GM18507 (cell line): ENCODE measurements around the gene C11orf91.
A peak's percentile ranks its signal among the peaks of the same experiment; 100 is the strongest.

Experiments used
- DNase-seq: peaks from one replicate; pipeline ENCODE4 v3.0.0; 2011; ENCODE audit warnings: low read depth; ENCODE audit not compliant: insufficient read length; ENCODE audit errors: extremely low spot score
- FAIRE-seq: peaks from 2 replicates; lab custom pipeline; 2011; peaks lifted over from hg19 to GRCh38; lab: Jason Lieb, UNC

Gene C11orf91

DNA sequence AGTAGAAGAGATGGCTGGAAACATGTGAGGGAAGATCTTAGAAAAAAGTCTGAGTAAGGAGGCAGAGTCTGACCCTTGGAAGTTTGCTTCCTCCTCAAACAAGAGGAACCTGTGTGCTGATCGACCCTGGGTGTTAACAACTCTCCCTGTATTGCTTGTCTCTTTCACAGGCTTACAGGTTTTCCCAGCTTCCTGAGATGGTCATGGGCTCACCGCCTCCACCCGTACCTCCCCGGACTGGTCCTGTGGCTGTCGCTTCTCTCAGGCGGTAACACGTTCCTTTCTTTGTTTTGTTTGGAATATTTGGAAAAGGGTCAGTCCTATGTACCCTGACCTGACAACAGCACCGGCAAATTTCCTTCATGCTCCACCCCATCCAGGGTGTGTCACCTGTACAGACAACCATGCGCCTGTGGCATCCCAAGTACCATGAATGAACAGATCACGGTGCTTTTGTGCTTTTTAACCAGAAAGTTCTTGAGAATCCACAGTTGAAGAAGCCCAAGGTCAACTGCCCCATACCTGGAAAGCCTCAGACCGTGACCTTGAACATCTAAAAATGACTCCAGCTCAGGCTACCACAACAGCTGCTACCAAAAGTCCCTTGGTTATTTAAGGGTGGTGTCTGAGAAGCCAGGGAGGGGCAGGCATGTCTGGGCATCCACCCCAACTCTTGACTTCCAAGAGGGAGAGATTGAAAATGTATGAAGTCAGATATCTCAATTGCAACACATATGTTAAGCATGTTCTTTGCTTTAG, 44.6 kb downstream of the C11orf91 start:
- no peak for DNase-seq
- FAIRE-seq, result peak; percentile 51

DNA sequence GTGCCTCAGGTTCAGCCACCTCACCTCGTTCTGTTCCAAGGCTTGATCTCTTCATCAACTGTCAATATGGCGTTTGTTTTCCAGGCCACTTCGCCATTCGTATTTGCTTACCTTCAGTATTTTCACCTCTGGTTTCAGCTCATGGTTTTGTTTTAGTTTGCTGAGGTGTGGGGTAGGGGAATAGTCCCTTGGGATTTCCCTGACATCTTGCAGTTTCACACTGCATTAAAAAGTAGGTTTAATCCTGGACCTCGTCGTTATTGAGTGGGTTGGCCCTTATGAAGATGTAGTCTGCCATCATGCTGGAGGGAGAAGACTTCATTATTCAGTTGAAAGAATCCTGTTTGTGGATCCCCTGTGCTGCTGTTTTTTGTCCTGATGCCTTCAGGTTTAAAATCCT, 46.0 kb downstream of the C11orf91 start:
- DNase-seq, result no peak
- no peak for FAIRE-seq

DNA sequence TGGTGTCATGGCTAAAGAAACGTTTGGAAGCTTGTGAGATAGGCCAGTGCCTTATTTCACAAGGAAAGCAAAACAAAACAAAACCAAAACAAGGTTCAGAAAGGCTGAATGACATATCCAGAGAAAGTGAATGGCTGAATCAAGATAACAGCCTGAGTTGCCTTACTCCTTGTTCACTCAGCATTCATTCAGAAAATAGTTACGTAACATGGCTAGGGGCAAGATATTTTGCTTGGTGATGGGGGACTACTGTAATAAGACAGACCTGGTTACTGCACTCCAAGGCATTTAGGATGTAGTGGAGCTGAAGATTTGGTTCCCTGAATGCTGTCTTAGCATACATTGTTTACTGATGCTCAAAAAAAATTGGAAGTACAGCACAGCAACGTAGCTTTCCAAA, 47.7 kb downstream of the C11orf91 start:
- no peak for FAIRE-seq
- DNase-seq, result no peak

DNA sequence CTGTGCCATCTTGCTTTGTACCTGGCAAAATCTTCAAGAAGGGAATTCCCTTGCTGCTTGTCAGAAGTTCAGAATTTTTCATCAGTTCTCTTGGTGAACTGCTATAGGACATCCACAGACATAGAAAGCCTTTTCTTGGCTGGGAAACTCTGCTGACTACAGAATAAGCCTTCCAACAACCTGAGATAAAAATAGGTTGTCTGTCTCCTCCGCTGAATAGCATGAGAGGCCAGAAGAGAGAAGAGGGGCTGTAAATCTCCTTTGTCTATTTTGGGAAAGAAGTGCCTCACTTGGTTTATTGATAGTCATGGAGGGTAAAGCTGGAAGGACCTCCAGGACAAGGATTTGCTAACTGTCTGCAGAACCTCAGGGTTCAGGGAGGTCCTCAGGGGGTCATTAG, 48.2 kb downstream of the C11orf91 start:
- FAIRE-seq, result no peak
- DNase-seq, result no peak

DNA sequence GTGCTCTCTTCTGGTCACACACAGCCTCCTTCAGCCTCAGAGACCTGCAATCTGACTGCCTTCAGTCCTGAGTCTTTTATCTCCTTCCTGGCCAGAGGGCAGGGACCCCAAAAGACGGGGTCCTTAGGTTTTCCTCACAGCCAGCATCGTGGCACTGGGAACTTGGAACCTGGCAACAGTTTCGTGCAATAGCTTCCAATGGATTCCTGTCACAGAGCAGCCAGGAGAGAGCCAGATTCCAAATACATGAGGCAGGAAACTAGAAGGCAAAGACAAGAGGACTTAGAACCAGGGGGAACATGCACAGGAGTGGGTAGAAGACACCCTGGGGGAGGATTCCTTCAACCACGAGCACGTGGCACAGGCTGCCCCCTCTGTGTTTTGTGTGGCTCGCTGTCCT, 48.6 kb downstream of the C11orf91 start:
- no peak for DNase-seq
- no peak for FAIRE-seq

DNA sequence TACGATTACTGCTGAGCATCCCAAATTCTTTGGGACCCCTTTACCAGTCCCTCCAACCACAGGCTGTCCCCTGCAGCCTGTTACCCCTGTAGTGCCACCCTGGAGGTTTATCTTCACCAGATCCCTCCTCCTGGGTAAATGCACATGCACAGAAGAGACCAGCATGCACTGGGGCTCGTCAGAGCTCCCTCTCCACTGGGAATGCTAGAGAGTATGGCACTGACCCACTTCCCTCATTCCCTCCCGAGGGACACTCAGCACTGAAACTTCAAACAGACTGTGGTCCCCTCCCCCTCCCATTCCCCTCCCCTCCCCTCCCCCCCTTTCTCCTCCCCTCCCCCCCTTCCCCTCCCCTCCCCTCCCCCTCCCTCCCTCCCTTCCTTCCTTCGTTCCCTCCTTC, 49.1 kb downstream of the C11orf91 start:
- DNase-seq, result no peak
- FAIRE-seq, result no peak

DNA sequence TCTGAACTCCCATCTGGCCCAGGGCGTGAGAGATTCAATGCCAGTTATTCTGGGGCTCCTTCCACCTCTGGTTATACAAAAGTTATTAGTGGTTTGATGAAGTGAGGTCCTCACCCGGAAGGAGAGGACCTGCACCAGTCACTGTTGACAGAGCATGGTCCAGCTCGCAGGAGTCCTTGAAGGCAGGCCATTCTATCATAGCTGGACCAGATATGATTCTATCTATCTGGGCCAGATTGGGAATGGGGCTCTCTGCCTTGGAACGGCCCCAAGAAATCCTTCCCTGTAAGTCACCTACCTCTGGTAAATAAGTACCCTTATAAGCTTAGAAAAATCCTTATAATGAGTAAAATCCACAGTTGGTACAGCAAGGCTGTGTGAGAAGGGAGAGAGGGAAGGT, 50.7 kb downstream of the C11orf91 start:
- FAIRE-seq (no peak), DNase-seq (no peak)
